OCI-LY7 (cell line): ENCODE results near the gene TMA7B.

Source experiments
- EZH2phosphoT487 ChIP-seq: fragments of 200-600 bp; sonication (generic); IDR thresholded peaks from 2 replicates; pipeline ENCODE4 v1.6.1; 2018; ENCODE audit warnings: low read depth, borderline replicate concordance, mild to moderate bottlenecking, mixed run types, antibody characterized with exemption, low read length, moderate library complexity, mixed read lengths
- TF ChIP-seq, protein P1 (sequence below): fragments of 200-600 bp; sonication (generic); conservative IDR thresholded peaks from 2 replicates; pipeline ENCODE4 v1.5.1; 2014; ENCODE audit warnings: mild to moderate bottlenecking, antibody characterized with exemption, low read length, moderate library complexity, mixed read lengths

DNA sequence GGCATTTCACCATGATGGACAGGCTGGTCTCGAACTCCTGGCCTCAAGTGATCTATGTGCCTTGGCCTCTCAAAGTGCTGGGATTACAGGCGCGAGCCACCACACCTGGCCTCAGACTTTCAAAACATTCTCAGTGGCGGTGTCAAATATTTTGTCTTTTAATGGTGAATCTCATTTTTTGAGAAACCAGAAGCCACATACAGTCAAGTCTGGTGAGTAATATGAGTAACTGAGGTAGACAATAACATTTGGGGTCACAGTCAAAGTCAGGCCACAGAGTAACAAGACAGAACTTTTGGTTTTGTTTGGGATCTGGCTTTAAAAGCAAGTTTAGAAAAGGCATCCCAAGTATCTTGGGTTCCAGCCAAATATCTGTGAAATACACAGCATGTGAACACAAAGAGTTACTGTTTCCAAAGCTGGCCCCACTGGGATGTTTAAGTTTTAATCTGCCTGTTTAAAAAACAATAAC lies 5.6 kb upstream of the TMA7B start:
- TF ChIP-seq, protein P1, sequence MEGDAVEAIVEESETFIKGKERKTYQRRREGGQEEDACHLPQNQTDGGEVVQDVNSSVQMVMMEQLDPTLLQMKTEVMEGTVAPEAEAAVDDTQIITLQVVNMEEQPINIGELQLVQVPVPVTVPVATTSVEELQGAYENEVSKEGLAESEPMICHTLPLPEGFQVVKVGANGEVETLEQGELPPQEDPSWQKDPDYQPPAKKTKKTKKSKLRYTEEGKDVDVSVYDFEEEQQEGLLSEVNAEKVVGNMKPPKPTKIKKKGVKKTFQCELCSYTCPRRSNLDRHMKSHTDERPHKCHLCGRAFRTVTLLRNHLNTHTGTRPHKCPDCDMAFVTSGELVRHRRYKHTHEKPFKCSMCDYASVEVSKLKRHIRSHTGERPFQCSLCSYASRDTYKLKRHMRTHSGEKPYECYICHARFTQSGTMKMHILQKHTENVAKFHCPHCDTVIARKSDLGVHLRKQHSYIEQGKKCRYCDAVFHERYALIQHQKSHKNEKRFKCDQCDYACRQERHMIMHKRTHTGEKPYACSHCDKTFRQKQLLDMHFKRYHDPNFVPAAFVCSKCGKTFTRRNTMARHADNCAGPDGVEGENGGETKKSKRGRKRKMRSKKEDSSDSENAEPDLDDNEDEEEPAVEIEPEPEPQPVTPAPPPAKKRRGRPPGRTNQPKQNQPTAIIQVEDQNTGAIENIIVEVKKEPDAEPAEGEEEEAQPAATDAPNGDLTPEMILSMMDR, result no peak
- TF ChIP-seq EZH2phosphoT487, result no peak
